DND-41 (cell line): ENCODE results near the gene SERPING1.

Experiments used
- CTCF ChIP-seq: IDR thresholded peaks from 2 replicates; pipeline ENCODE4 v1.5.1; 2012; ENCODE audit warnings: borderline replicate concordance, low read length, moderate library complexity, mild to moderate bottlenecking; ENCODE audit not compliant: poor library complexity, severe bottlenecking; ENCODE audit errors: extremely low read depth
- EZH2 ChIP-seq: IDR thresholded peaks from 3 replicates; pipeline ENCODE4 v1.6.1; 2012; ENCODE audit warnings: borderline replicate concordance, low read depth, mild to moderate bottlenecking, moderate library complexity, low read length, inconsistent platforms; ENCODE audit not compliant: severe bottlenecking

GRCh38 chr11:57640068-57640800 is 42.7 kb downstream of the SERPING1 start:
- TF ChIP-seq CTCF (no peak), EZH2 (no peak)
